Medulla oblongata (tissue), 1 donor: ENCODE data around the gene DLGAP1.
"Not testable (repeated sequence)": the region's sequence is repeated elsewhere in the genome, so short reads cannot be mapped to it uniquely, and the experiment has no call there.

ENCODE experiments used
- DNase-seq: peaks from one replicate; pipeline ENCODE4 v3.0.0-alpha.2; 2015; ENCODE audit errors: extremely low spot score

Gene DLGAP1

DNA sequence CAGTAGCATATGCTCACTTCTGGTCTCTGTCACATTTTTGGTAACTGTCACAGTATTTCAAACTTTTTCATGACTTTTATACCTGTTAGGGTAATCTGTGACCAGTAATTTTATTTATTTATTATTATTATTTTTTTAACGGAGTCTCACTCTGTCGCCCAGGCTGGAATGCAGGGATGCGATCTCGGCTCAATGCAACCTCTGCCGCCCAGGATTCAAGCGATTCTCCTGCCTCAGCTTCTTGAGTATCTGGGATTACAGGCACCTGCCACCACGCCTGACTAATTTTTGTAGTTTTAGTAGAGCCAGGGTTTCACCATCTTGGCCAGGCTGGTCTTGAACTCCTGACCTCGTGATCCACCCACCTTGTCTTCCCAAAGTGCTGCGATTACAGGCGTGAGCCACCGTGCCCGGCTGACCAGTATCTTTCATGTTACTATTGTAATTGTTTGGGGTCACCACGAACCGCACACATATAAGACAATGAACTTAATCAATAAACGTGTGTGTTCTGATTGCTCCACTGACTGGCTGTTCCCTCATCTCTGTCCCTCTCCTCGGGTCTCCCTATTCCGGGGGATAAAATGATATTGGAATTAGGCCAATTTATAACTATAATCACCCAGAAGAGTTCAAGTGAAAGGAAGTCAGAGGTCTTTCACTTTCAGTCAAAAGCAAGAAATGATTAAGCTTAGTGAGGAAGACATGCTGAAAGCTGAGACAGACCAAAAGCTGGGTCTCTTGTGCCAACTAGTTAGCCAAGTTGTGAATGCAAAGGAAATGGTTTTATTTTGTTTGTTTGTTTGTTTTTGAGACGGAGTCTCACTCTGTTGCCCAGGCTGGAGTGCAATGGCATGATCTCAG is 982.2 kb downstream of the DLGAP1 start:
- DNase-seq, result no peak

- DNase-seq, result not testable (repeated sequence)
Measured at GRCh38 chr18:3472121-3472520, 983.0 kb downstream of the DLGAP1 start.

GRCh38 chr18:3471141-3471648 is 983.9 kb downstream of the DLGAP1 start:
- DNase-seq, result no peak

- DNase-seq, result no peak
Measured at GRCh38 chr18:3468833-3469232, 986.3 kb downstream of the DLGAP1 start.

- no peak for DNase-seq
Measured at GRCh38 chr18:3468066-3468705, 986.9 kb downstream of the DLGAP1 start.

DNA sequence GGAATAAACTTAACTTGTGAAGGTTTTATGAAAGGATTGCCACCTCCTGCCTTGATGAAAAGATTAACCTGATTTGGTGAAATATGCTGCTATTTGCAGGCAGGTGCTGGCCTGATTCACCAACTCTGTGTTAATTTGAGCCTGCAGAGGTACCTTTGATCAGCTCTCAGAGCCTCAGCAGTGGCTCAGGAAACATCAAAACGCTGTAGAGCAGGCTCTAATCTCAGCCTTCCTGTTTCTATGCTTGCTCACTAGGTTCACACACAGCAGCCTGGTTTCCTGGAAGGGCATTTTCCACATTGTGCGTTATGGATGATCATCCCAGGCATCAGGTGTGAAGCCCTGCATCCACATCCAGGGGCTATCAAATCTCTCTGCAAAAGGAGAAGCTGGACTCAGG is 988.2 kb downstream of the DLGAP1 start:
- DNase-seq, result no peak

- no peak for DNase-seq
Measured at GRCh38 chr18:3466045-3466444, 989.1 kb downstream of the DLGAP1 start.

DNA sequence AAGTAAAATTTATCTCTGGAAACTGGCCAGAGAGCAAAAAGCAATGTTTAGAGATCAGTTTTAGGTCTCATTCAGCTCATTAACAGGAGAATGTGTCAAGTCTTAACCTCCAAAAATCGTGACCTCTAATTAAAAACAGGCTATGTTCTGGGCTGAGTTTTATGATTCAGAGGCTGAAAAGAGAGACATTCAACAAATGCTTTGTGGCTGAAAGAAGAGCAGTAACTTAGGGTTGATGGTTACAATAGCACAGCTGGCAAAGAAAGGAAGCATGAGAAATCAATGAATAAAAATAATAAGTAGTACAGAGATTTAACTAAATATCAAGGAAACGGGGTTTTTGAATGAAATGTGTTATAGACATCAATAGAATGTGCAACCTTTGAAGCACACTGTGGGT is 992.1 kb downstream of the DLGAP1 start:
- no peak for DNase-seq

DNA sequence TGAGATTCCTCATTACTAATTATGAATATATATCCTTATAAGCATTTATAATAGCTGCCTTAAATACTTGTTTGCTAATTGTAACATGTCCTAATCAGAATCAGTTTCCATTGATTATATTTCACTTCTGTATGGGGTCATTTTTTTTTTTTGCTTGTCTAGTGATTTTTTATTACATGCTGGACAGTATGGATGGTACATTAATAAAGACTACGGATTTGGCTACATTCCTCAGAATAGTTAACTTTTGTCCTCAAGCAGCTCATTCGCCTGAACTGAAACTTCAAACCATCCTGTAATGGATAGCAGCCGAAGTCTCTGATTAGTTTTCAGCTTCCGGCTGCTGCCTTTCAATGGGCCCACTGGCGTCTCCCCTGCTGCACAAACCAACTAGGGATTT is 993.4 kb downstream of the DLGAP1 start:
- no peak for DNase-seq

DNA sequence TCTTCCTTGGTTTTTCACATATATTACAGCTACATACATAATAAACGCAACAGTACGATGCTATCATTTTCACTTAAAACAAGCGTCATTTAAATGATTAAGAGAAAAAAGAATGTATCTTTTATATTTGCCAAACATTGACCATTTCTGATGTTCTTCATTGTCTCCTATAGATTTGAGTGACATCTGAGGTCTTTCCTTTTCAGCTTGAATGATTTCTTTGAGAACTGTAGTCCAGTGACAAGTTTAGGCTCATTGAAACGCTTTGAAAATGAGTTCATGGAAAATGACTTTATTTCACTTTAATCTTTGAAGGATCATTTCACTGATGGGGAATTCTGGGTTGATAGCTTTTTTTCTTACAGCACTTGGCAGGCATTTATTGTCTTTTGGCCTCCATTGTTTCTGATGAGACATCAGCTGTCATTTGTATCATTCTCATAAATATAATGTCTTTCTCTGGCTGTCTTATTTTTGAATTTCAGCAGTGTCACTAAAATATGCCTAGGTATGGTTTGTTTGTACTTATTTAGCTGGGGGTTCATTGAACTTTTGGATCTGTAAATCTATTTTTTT is 994.2 kb downstream of the DLGAP1 start:
- DNase-seq, result no peak

GRCh38 chr18:3458952-3459853 is 995.9 kb downstream of the DLGAP1 start:
- DNase-seq, result peak; percentile 80

DNA sequence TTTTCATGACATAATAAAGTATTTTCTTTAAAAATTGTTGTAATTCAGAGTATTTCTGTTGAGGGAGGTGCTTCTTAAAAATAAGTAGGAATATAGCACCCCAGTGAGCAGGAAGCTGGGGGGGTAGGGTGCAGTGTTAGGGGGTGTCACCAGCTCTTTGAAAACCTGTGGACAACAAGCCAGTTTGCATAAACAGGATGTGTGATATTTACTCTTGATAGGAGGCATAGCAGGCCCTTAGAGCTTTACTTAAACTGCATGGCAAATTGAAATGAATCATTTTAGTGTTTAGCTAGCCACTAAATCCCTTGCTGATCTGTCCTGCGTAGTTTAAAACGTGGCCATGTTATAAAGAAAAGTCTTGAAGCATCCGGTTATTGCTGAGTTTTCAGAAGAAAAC is 996.7 kb downstream of the DLGAP1 start:
- no peak for DNase-seq

- peak; percentile 29 for DNase-seq
Measured at GRCh38 chr18:3457261-3457724, 997.8 kb downstream of the DLGAP1 start.

GRCh38 chr18:3456686-3457069 is 998.4 kb downstream of the DLGAP1 start:
- no peak for DNase-seq

DNA sequence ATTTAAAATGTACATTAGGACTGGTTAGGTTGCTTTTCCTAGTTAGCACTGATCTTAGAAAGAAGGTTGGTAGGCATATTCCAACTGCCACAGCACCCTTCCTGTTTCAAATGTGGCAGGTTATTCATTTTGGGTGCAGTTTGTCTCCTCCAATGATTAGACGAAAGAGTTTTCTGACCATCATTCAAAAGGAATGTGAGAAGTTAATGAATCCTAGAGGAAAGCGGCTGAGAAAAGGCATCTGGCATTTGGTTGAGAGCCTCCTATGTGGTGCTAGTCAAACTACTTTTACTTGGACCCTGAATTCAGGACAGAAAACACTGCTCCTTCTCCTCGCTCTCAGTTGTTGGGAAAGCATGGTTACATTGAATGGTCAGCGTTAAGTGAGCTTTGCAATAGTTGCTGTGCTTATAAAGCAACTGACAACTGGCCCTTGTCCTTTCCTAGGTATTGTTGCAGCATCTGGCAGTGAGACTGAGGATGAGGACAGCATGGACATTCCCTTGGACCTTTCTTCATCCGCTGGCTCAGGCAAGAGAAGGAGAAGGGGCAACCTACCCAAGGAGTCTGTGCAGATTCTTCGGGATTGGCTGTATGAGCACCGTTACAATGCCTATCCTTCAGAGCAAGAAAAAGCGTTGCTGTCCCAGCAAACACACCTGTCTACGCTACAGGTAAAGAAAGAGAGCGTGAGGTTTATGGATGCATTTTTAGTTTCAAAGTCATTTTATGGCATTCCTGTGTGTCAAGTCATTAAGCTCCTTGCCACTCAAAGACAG is 999.0 kb downstream of the DLGAP1 start:
- DNase-seq, result no peak

DNA sequence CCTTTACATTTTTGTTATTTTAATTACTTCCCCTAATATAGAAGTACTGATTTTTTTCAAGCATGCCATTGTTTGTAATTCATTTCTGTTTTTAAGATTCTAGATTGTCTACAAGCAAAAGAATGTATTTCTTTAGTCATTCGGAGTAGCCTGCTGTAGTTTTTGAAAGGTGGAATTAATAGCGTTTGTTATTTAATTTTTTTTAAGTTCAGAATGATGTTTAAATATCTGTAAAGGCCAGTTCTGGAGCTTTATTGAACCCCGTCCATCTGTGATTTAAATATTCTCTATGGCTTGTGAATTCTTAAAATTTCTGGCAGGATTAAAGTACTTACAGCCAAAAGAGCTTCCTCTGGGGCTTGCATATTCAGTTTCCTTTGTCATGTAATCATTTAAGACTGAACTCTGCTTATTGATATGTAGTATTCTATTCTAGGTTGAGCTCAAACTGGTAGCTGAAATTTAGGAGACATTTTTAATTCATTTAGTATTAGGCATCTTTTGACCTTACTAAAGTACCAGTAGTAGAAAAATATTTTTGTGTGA is 999.9 kb downstream of the DLGAP1 start:
- no peak for DNase-seq

- DNase-seq, result peak; percentile 85
Measured at GRCh38 chr18:3454365-3455089, 1000.6 kb downstream of the DLGAP1 start.

- DNase-seq, result peak; percentile 69
Measured at GRCh38 chr18:3453540-3454364, 1001.4 kb downstream of the DLGAP1 start.
